ENCODE data around the gene KCNQ4.

DNA sequence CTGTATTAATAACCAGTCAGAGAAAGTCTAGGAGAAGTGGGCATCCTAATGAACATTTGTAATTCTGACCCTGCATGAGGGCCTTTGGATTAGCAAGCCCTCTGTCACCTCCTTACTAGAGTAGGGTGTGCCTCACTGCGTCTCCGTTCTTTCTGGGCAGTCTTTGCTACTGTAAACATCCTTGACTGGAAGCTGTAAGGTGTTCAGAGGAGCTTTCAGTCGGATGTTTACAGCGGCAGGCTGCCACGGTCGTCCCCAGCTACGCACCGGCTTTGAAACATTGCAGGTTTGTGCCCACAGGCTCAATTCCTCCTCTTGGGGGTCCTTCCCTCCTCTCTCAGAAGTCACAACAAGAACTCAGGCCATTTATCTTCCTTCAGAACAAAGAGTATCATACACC is 29.4 kb upstream of the KCNQ4 start:
- TF ChIP-seq EZH2phosphoT487 (IDR thresholded peaks at IDR 0.05; ENCODE audit: low read depth) (no peak), CTCF (IDR thresholded peaks at IDR 0.05; ENCODE audit: low read depth, low read length) (no peak)
